GM18517 (cell line): ENCODE results near the gene SSNA1.

Experiments
- ATAC-seq: cut with Tn5 transposase; IDR thresholded peaks from one replicate; pipeline ENCODE4 v1.9.1; 2021; ENCODE audit warnings: mild to moderate bottlenecking, moderate library complexity; ENCODE audit not compliant: unreplicated experiment

Gene SSNA1, protein sequence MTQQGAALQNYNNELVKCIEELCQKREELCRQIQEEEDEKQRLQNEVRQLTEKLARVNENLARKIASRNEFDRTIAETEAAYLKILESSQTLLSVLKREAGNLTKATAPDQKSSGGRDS

DNA sequence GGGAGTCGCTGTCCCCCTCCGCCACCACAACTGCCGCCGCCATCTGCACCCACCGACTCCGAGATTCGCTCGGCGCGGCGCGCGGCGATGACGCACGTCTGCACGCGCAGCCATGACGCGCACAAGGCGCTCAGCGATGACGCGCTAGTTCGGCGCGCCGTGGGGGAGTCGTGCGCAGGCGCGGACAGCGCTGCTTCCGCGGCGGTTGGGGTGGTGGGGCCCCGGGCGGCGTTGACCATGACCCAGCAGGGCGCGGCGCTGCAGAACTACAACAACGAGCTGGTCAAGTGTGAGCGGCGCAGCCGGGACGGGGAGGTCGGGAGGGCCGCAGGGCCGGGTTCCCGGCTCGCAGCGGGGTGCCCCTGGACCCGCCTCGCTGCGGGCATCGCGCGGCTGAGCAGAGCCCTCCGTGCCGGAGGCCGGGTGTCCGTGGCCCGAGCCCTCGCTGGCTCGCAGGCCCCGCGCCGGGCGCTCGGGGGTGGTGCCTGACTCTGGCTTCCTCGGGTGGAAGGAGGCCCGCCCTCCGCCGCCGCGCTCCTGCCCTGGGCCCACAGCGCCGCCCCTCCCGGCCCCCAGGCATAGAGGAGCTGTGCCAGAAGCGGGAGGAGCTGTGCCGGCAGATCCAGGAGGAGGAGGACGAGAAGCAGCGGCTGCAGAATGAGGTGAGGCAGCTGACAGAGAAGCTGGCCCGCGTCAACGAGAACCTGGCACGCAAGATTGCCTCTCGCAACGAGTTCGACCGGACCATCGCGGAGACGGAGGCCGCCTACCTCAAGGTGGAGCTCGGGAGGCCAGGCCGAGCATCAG is at the start of gene SSNA1, which contains the start of gene ANAPC2:
TSS of gene SSNA1 (plus strand) at position 187 of the 807 bp plus-strand sequence. CDS start at position 238, 51 bp downstream.
TSS of gene ANAPC2 (minus strand) at position 71 of the 807 bp plus-strand sequence. CDS start at position 43, 28 bp downstream.
- ATAC-seq: peak; percentile 82

DNA sequence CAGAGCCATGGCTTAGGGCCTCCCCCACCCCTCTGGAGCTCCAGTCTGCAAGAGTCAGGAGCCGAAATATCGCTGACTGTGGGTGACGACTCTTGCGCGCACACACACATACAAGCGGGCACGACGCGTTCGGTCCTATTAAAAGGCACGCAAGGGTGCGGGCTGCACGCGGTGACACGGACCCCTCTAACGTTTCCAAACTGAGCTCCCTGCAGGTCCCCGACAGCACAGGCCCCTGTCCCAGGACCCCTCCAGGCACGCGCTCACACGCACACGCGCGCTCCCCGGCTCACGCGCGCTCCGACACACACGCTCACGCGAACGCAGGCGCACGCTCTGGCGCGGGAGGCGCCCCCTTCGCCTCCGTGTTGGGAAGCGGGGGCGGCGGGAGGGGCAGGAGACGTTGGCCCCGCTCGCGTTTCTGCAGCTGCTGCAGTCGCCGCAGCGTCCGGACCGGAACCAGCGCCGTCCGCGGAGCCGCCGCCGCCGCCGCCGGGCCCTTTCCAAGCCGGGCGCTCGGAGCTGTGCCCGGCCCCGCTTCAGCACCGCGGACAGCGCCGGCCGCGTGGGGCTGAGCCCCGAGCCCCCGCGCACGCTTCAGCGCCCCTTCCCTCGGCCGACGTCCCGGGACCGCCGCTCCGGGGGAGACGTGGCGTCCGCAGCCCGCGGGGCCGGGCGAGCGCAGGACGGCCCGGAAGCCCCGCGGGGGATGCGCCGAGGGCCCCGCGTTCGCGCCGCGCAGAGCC is 49.6 kb upstream of the SSNA1 start, which contains the start of gene GRIN1:
TSS of gene GRIN1 (plus strand) at position 433 of the 746 bp plus-strand sequence. CDS start 333 bp downstream, outside the sequence.
- ATAC-seq: no peak

DNA sequence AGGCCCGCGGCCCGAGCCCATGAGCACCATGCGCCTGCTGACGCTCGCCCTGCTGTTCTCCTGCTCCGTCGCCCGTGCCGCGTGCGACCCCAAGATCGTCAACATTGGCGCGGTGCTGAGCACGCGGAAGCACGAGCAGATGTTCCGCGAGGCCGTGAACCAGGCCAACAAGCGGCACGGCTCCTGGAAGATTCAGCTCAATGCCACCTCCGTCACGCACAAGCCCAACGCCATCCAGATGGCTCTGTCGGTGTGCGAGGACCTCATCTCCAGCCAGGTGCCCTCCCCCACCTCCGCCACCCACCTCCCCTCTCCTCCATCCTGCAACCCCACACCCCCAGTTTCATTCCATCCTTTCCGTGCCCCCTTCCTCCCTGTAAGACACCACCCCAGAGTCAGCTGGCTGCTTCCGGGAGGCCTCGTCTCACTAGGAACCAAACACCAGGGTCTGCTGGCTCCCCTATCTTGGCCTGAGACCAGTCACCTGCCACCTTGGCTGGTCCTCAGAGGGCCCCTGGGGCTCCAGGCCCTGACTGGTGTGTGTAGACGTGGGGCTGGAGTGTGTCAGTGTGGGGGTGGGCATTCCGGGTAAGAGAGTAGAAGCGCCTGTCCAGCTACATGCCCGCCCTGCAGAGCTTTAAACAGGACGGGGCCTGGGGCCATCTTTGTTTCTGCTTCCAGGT is 48.9 kb upstream of the SSNA1 start:
- no peak for ATAC-seq

DNA sequence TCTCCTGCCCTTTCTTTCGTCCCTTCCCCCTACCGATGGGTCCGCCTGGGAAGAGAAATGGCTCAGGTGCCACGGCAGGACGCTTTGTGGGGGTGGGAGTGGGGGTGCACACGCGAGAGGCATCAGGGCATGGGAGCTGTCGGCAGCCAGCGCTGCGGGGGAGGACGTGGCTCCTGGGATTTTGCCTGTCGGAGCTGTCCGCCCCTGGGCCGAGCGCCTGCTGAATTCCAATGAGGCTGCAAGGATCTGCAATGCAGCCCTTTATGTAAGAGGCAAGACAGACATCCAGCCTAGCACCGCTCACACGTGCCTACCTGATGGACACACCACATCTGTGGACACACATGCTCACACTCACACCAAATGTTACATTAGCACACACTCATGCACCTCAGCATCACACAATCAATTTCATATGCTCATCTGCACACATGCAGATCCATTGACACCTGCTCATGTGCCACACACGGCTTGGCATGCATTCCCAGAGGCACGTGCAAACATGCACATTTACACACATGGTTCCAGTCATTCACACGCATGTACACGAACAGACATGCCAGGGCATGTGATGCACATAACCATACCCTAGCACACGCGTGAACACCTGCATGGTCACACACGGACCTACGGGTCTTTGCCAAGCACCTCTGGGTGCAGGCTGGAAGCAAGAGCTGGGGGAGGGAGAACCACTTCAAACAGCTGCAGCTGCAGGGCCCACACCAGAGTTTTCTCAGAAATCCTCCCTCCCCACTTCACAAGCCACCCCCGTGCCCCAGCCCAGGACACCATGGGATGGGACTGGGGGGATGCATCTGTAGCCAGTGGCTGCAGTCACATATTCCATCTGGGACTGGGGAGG is 48.1 kb upstream of the SSNA1 start:
- no peak for ATAC-seq

DNA sequence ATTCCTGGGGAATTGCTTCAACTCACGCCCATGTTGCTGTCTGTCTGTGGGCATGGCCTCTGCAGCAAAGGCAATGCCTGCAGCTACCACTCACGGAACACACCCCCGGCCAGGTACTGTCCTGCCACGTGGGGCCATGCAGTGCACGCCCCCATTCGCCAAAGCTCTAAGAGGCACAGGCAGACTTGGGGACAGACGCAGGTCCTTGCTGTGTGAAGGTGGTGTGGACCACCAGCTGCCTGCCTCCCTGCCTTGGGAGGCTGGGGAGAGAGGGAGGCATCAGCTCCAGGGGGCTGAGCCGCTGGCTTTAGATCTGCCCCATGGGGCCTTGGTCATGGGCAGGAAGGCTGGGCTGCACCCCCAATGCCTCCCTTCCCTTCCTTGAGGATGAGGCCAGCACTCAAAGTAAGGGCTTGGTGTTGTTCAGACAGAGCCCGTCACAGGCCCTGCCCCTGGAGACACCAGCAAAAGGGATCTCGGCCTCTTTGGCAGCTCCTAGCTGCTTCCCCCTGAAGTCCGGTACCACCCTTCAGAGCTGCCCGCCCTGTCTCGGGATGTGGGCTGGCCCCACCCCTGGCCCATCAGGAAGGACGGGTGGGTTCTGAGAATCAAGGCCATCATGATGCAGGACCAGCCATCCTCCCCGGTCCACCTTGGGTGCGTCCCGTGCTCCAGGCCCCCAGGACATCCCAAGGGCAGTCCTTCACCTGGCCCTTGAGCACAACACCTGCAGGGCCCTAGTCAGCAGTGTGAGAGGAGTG is 47.2 kb upstream of the SSNA1 start:
- ATAC-seq: no peak

DNA sequence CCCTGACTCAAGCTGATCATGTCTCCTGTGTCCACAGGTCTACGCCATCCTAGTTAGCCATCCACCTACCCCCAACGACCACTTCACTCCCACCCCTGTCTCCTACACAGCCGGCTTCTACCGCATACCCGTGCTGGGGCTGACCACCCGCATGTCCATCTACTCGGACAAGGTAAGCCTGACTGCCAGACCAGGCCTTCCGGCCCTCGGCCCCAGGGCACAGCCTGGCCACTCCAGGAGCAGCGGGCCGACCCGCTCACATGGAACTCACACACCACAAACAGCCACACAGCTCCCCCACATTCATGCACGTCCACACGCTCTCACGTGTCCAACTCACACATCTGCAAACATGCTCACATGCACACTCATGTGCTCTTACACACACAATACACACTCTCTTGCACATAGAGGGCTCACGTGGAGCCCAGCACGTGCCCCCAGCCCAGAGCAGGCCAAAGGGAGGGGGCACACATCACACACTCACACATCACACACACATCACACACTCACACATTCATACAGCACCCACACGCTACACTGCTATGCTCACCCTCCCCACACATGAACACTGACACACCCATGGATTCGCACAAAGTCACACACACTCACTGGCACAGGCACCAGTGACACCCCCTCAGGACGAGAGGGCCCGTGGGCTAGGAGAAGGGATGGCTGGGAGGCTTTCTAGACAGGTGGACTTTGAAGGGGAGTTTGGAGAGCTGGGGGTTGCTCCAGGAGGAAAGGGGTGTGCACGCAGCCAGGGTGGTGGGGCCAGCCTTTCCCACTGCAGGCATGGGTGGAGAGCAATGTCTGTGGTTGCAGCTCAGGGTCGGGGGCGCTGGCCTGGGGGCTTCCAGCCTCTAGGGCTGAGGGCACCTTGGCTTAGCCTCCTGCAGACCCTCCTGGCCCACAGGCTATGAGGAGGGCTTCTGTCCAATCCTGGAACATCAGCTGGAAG is 46.2 kb upstream of the SSNA1 start:
- no peak for ATAC-seq

DNA sequence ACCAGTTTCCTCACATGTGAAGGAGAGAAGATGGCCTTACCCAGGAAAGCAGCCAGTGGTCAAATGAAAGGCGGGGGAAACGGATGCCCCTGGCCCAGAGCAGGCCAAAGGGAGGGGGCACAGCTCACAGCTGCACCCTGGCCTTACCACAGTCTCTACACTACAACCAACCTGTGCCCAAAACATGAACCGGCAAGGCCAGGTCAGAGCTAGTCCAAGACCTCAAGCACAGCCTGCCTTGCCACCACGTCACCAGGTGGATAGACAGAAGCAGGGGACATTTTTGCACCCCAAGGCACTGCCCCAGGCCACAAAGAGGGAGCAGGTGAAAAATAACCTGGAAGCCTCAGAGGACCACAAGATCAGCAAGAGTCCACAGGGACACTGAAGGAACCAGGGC is 45.0 kb upstream of the SSNA1 start:
- ATAC-seq: no peak

DNA sequence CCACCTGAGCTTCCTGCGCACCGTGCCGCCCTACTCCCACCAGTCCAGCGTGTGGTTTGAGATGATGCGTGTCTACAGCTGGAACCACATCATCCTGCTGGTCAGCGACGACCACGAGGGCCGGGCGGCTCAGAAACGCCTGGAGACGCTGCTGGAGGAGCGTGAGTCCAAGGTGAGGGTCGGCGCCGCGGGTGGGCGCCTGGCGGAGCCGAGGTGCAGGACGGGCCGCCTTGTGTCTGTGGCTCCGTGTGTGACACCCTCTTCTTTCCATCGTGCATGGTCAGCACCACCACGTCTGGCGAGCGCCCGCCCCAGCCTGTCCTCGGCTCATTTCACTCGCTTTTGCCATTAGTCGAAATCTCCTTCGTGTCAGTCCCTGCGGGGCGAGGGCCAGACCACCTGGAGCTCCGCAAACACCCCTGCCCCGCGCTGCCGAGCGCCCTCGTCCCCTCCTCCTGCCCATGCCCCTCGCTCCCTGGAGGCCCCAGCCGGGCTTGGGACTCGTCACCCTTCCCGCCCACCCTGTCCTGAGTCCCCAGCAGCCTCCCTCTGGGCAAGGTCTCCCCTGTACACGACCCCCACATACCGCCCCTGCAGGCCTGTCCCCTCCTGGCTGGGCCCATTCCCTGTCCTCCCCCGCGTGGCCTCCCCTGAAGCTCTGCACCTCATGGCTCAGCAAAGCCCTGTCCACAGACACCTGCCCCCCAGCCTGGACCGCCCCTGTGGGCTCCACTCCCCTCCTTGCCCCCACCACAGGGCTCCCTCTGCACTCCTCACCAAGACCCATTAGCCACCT is 42.5 kb upstream of the SSNA1 start:
- ATAC-seq: no peak

DNA sequence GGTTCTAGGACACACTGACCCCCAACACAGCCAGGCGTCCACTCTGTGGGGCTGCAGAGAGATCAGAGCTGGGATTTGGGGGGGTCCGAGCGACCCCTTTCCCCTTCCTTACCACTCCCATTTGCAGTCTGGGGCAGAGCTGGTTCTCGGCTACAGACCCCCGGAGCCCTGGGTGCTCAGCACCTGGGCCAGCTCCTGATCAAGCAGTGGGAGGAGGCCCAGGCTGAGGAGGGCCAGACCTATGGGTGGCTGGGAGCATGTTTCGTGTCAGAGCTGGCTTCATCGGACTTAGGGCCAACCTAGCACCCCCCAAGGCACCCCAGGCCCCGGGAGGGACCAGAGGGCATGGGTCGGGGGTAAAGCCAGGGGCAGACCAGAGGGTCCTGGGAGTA is 42.0 kb upstream of the SSNA1 start:
- no peak for ATAC-seq

DNA sequence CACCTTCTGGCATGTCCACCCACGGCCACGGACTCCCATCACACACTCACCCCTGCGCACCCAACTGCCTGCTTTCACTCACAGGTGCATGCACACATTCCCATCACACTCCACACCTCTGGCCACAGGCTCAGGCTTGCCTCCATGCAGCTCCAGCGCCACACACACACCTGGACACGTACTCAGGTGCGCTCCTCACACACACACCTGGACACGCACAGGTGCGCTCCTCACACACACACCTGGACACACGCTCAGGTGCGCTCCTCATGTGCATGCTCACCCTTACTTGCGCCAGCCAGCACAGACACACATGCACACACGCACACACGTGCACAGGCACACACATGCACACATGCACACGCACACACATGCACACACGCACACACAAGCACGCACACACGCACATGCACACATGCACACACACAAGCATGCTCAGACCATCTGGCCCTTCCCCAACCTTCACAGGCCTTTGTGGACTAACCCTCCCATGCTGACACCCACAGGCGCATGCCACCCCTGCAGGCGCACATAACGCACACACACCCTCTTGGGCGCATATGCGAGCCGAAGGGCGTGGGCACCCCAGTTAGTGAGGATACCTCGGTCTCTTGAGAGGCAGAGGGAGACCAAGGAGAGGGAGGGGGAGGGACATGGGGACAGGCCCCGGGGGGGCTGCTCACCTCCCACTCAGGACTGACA is 41.2 kb upstream of the SSNA1 start:
- no peak for ATAC-seq

DNA sequence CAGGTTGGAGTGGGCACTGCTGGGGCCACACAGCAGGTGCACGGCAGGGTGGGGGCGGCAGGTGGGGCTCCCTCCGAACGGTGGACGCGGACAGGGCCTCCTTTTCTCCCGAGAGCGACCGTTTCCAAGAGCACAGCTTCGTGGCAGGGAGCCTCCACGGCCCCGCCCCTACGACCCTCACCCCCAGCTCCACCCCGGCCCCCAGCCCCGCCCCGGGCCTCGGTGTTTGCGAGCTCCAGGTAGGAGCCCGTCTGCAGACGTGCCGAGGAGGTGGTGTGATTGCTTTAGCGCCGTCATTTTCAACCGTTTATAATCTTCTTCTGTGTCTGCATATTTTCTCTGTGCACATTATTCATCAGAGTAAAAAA is 40.7 kb upstream of the SSNA1 start:
- no peak for ATAC-seq

DNA sequence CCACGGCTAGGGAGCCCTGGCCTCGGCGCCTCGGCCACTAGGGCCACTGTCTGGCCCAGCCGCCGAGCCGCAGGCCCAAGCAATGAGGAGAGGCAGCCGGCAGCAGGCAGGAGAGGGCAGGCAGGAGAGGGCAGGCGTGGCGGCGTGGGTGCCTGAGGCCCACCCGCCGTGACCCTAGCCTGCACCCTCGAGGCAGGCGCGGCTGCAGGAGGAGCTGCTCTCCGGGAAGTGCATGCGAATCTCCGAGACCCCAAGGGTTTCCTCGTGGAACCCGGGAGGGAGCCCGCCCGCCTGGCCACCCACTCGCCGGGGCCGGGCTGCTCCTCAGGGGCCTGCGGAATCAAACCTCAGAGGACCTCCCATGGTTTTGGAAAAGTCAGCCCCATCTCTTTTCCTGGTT is 40.2 kb upstream of the SSNA1 start:
- no peak for ATAC-seq

DNA sequence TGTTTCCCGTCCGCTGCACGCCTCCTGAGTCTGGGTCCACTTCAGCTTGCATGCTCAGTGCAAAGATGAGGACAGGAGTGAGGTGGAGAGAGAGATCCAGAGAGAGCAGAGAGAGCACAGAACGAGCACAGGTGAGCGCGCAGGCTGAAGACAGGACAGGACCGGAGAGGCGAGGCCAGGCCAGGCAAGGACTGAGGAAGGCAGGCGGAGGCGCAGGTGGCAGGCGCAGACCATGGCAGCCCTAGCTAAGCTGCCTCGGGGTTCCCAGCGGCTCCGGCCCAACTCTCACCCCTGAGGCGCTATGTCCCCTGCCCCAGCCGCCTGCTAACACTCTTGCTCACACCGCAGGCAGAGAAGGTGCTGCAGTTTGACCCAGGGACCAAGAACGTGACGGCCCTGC is 39.8 kb upstream of the SSNA1 start:
- ATAC-seq: no peak

DNA sequence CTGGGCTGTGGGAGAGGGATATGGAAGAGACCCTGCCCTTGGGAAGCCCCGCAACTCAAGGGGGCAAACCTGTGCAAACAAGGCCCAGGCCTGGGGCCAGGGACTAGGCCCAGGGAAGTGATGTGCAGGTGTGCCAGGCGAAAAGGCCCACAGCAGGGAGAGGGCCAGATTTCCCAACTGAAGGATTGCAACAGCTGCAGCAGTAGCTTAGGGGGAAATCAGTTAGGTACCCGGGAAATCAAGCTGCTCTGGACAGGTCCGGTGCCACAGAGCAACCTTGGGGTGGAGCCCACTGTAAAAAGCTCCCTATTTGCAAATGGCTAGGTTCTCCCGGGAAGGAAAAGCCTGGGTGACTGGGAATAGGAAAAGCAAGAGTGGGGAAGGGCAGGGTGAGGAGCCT is 39.1 kb upstream of the SSNA1 start:
- ATAC-seq: no peak

DNA sequence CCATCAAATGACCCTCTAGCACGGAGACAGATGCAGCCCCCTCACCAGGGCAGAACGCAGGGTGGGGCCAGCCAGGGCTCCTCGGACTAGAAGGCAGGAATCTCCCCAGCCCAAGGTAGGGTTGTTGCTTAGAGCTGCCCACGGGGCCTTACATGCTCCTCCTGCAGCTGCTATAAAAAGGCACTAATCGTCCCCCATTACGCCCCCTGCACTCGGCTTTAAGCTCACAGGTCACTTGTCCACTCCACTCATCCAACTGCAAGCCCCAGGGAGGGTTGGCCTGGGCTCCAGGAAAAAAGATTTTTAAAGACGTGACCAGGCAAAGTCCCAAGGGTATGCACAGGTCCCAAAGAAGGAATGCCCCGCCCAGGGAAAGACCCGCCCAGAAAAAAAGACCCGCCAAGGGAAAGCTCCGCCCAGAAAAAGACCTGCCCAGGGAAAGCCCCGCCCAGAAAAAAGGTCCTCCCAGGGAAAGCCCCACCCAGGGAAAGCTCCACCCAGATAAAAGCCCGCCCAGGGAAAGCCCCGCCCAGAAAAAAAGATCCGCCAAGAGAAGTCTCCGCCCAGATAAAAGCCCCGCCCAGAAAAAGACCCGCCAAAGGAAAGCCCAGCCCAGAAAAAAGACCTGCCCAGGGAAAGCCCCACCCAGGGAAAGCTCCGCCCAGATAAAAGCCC is 38.4 kb upstream of the SSNA1 start:
- no peak for ATAC-seq

DNA sequence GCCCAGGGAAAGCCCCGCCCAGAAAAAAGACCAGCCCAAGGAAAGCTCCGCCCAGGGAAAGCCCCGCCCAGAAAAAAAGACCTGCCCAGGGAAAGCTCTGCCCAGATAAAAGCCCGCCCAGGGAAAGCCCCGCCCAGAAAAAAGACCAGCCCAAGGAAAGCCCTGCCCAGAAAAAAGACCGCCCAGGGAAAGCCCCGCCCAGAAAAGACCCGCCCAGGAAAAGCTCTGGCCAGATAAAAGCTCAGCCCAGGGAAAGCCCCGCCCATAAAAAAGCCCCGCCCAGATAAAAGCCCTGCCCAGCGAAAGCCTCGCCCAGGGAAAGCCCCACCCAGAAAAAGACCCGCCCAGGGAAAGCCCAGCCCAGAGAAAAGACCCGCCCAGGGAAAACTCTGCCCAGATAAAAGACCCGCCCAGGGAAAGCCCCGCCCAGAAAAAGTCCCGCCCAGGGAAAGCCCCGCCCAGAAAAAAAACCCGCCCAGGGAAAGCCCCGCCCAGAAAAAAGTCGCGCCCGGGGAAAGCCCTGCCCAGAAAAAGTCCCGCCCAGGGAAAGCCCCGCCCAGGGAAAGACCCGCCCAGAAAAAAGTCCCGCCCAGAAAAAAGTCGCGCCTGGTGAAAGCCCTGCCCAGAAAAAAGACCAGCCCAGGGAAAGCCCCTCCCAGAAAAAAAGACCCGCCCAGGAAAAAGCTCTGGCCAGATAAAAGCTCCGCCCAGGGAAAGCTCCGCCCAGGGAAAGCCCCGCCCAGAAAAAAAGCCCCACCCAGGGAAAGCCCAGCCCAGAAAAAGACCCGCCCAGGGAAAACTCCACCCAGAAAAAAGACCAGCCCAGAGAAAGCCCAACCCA is 37.6 kb upstream of the SSNA1 start:
- ATAC-seq: no peak
